T-helper 17 cell (primary cell): Measurements from ENCODE around the gene VGF. TPM values are rescaled to one million over a fixed set of nuclear protein-coding genes. Genes with fewer than 3 reads are reported as not detected.
A peak's percentile ranks its signal among the peaks of the same experiment; 100 is the strongest.

Experiments used
- ATAC-seq: fragments of 150-1000 bp; cut with Tn5 transposase; 2 replicates; pipeline ENCODE4 v1.10.0; 2021; ENCODE audit warnings: mild to moderate bottlenecking, moderate library complexity
- DNase-seq, 3 donors: peaks; one replicate each; pipeline versions ENCODE4 v3.0.0 to v3.0.0-alpha.2; 2020 to 2021
- H3K9me3 ChIP-seq: one replicate; pipeline ENCODE4 v1.7.0; 2013; ENCODE audit warnings: low read length, mild to moderate bottlenecking; ENCODE audit not compliant: control insufficient read depth, poor library complexity, severe bottlenecking
- H3K27ac Mint-ChIP-seq: one replicate; pipeline ENCODE4 v1.8.0; 2022; ENCODE audit warnings: mild to moderate bottlenecking, moderate library complexity, mixed read lengths
- H3K27me3 Mint-ChIP-seq: one replicate; pipeline ENCODE4 v1.8.0; 2022; ENCODE audit warnings: mixed read lengths
- H3K36me3 Mint-ChIP-seq: one replicate; pipeline ENCODE4 v1.8.0; 2022; ENCODE audit warnings: low read depth, mixed read lengths
- H3K4me1 Mint-ChIP-seq: one replicate; pipeline ENCODE4 v1.8.0; 2022; ENCODE audit warnings: mild to moderate bottlenecking, mixed read lengths
- H3K4me3 Mint-ChIP-seq: one replicate; pipeline ENCODE4 v1.8.0; 2022; ENCODE audit warnings: mild to moderate bottlenecking, moderate library complexity, mixed read lengths
- total RNA-seq, 4 donors: library from RNA in 2 of 4; stranded (reverse) in 2 of 4; gene quantifications; one replicate each; pipeline ENCODE4 v1.2.3 and lab custom pipeline; 2022 to 2026

VGF gene
- total RNA-seq, 2 donors from 2014 or later: not detected

GRCh38 chr7:101167645-101168411, 2.5 kb upstream of the VGF start:
- Mint-ChIP-seq H3K4me1 (peaks cover 56% of the 10 kb centered on the region), H3K36me3 (peaks cover 15% of the 10 kb centered on the region), H3K4me3 (no peak overlapping the region), H3K27ac (peak overlapping the region; percentile 37), H3K27me3 (peaks cover 74% of the 10 kb centered on the region)
- H3K9me3 ChIP-seq: no peaks in the 10 kb centered on the region
- no peak for DNase-seq
- no peak for ATAC-seq

GRCh38 chr7:101166909-101167644, 1.7 kb upstream of the VGF start:
- Mint-ChIP-seq H3K27ac (no peak overlapping the region), H3K4me1 (peaks cover 58% of the 10 kb centered on the region), H3K36me3 (peaks cover 15% of the 10 kb centered on the region), H3K4me3 (peak overlapping the region; percentile 59), H3K27me3 (peaks cover 71% of the 10 kb centered on the region)
- DNase-seq (no peak), ATAC-seq (no peak)
- H3K9me3 ChIP-seq: no peaks in the 10 kb centered on the region

- ATAC-seq: no peak
These were observed 1.2 kb upstream of the VGF start for GRCh38 chr7:101166648-101166908.

GRCh38 chr7:101165958-101166647, 734 bp upstream of the VGF start:
- H3K9me3 ChIP-seq: no peaks in the 10 kb centered on the region
- Mint-ChIP-seq H3K4me3 (peak overlapping the region; percentile 75), H3K4me1 (peaks cover 50% of the 10 kb centered on the region), H3K36me3 (peaks cover 15% of the 10 kb centered on the region), H3K27me3 (peaks cover 62% of the 10 kb centered on the region), H3K27ac (peak overlapping the region; percentile 84)
- no peak for DNase-seq
- ATAC-seq: no peak

More at GRCh38 chr7:101166648-101166908, 1.2 kb upstream of the VGF start:
- Mint-ChIP-seq H3K4me3 (peak overlapping the region; percentile 59), H3K4me1 (peaks cover 55% of the 10 kb centered on the region), H3K27me3 (peaks cover 66% of the 10 kb centered on the region), H3K27ac (no peak overlapping the region), H3K36me3 (peaks cover 15% of the 10 kb centered on the region)
- no peak for DNase-seq
- H3K9me3 ChIP-seq: no peaks in the 10 kb centered on the region

- H3K27ac Mint-ChIP-seq: no peak overlapping the region
- ATAC-seq (no peak), DNase-seq (peak in 1 of 3 donors; percentile 18)
- peaks cover 43% of the 10 kb centered on the region for H3K27me3 Mint-ChIP-seq
- H3K9me3 ChIP-seq: no peaks in the 10 kb centered on the region
- H3K36me3 Mint-ChIP-seq: peaks cover 16% of the 10 kb centered on the region
- H3K4me1 Mint-ChIP-seq: peaks cover 33% of the 10 kb centered on the region
- H3K4me3 Mint-ChIP-seq: peak overlapping the region; percentile 79
These were observed 1.1 kb downstream of the VGF start for GRCh38 chr7:101164071-101164840.

GRCh38 chr7:101163279-101164070, 1.9 kb downstream of the VGF start:
- H3K4me3 Mint-ChIP-seq: peak overlapping the region; percentile 79
- ATAC-seq: no peak
- peaks cover 35% of the 10 kb centered on the region for H3K27me3 Mint-ChIP-seq

GRCh38 chr7:101162551-101163278, 2.7 kb downstream of the VGF start:
- DNase-seq: no peak

More at GRCh38 chr7:101163279-101164070, 1.9 kb downstream of the VGF start:
- peak overlapping the region; percentile 24 for H3K27ac Mint-ChIP-seq
- peaks cover 15% of the 10 kb centered on the region for H3K36me3 Mint-ChIP-seq
- peak in 1 of 3 donors; percentile 20 for DNase-seq
- peaks cover 29% of the 10 kb centered on the region for H3K4me1 Mint-ChIP-seq
- no peaks in the 10 kb centered on the region for H3K9me3 ChIP-seq

GRCh38 chr7:101161692-101162471, 3.5 kb downstream of the VGF start:
- Mint-ChIP-seq H3K4me3 (peak overlapping the region; percentile 62), H3K27ac (no peak overlapping the region), H3K4me1 (peaks cover 20% of the 10 kb centered on the region), H3K27me3 (peaks cover 19% of the 10 kb centered on the region), H3K36me3 (peaks cover 9% of the 10 kb centered on the region)
- no peak for DNase-seq
- H3K9me3 ChIP-seq: no peaks in the 10 kb centered on the region
- no peak for ATAC-seq

More at GRCh38 chr7:101162551-101163278, 2.7 kb downstream of the VGF start:
- peaks cover 13% of the 10 kb centered on the region for H3K36me3 Mint-ChIP-seq
- ATAC-seq: no peak
- peaks cover 24% of the 10 kb centered on the region for H3K4me1 Mint-ChIP-seq
- H3K9me3 ChIP-seq: no peaks in the 10 kb centered on the region
- H3K4me3 Mint-ChIP-seq: peak overlapping the region; percentile 79
- peaks cover 28% of the 10 kb centered on the region for H3K27me3 Mint-ChIP-seq
- no peak overlapping the region for H3K27ac Mint-ChIP-seq

GRCh38 chr7:101160910-101161309, 4.5 kb downstream of the VGF start:
- ATAC-seq (no peak), DNase-seq (no peak)
- H3K9me3 ChIP-seq: no peaks in the 10 kb centered on the region
- Mint-ChIP-seq H3K27me3 (peaks cover 13% of the 10 kb centered on the region), H3K36me3 (peaks cover 9% of the 10 kb centered on the region), H3K27ac (no peak overlapping the region), H3K4me3 (peak overlapping the region; percentile 12), H3K4me1 (peaks cover 20% of the 10 kb centered on the region)

- H3K9me3 ChIP-seq: no peaks in the 10 kb centered on the region
- Mint-ChIP-seq H3K27me3 (peaks cover 5% of the 10 kb centered on the region), H3K4me3 (no peak overlapping the region), H3K36me3 (peaks cover 9% of the 10 kb centered on the region), H3K4me1 (peaks cover 20% of the 10 kb centered on the region), H3K27ac (no peak overlapping the region)
- ATAC-seq (no peak), DNase-seq (no peak)
These were observed 5.4 kb downstream of the VGF start for GRCh38 chr7:101159696-101160674.
